ENCODE results near the gene ERN1. TPM values are rescaled to one million over a fixed set of nuclear protein-coding genes. Genes with fewer than 3 reads are reported as not detected.
"Not testable (repeated sequence)": the region's sequence is repeated elsewhere in the genome, so short reads cannot be mapped to it uniquely, and the experiment has no call there.

The ERN1 gene
- total RNA-seq (10 to 100 TPM; 24.7 to 25.5 TPM), polyA plus RNA-seq (92.1 TPM)

DNA sequence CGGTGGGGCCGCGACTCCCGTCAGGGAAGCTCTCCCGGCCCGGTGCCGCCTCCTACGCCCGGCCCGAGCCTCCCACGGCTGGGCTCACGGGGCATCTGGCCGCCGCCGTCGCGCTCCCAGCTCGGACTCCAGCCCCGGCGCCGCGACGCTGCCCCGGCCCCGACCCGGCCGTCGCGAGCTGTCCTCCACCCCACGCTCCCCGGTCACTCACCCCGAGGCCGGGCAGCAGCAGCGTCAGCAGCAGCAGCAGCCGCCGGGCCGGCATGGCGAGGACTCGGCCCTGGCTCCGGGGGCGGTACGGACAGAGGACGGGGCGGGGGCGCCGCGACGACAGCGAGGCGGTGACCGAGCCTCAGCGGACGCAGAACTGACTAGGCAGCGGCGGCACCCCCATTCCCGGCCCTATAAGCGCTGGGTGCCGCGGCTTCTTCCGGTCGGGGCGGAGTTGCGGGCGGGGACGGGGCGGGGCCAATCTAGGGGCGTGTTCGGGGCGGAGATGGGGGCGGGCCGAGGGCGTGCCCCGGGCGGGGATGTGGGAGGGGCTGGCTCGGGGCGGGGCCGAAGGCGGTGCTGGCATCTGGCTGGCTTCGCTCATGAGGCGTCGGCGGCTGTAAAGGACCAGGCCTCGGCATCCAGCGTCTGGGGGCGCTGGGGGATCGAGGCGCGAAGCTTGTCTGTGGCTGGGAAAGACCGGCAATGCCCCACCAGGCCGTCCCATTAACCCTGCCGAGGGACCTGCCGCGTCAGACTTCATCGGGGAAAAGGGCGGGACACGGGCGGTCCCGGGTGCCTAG is at the start of gene ERN1:
Gene ERN1 (minus strand): TSS at position 380 of the 794 bp plus-strand sequence. CDS start 115 bp downstream, at position 265.
- CTCF ChIA-PET: interaction anchor here (0.8 to 9.7 kb wide), 15 partner anchors 16 to 225 kb away, joined by 3 to 334 read pairs (median 6); partner anchors contain the start of genes GH1 and ICAM2
- Mint-ChIP-seq H3K27me3 (no peaks in the 10 kb centered on the region), H3K9me3 (no peaks in the 10 kb centered on the region), H3K36me3 (peaks cover 2 to 14% (median 5%) of the 10 kb centered on the region in 3 donors), H3K27ac (peak within 1 kb of the TSS; percentile 92 to 98 (median 98)), H3K4me1 (peaks cover 48 to 63% (median 59%) of the 10 kb centered on the region in 3 donors), H3K4me3 (peak within 1 kb of the TSS; percentile 91 to 98 (median 97))
- Histone ChIP-seq H3K27ac (ENCODE audit: low read depth, low read length) (peak within 1 kb of the TSS; percentile 82), H3K9me3 (ENCODE audit: low read length) (no peaks in the 10 kb centered on the region), H3K4me3 (ENCODE audit: low read length) (peak within 1 kb of the TSS; percentile 92), H3K4me1 (ENCODE audit: insufficient read depth, low read length) (peaks cover 32% of the 10 kb centered on the region), H3K27me3 (ENCODE audit: insufficient read depth, low read length, poor library complexity, severe bottlenecking) (no peaks in the 10 kb centered on the region), H3K36me3 (ENCODE audit: insufficient read depth, low read length) (peaks cover under 1% of the 10 kb centered on the region)
- peak; percentile 87 to 95 (median 88) for DNase-seq
- POLR2A ChIA-PET: interaction anchor here (0.5 to 3.3 kb wide), 19 partner anchors 16 to 375 kb away, joined by 3 to 44 read pairs (median 4); partner anchors contain the start of gene ICAM2

DNA sequence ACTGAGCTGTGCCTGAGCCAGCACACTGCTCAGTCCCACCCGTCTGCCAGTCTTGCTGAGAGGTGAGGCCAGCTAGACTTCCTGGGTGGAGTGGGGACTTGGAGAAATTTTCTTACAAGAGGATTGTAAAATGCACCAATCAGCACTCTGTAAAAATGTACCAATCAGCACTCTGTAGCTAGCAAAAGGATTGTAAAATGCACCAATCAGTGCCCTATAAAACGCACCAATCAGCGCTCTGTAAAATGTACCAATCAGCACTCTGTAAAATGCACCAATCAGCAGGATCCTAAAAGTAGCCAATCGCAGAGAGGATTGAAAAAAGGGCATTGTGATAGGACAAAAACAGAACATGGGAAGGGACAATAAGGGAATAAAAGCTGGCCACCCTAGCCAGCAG is 49.1 kb upstream of the ERN1 start:
- H3K9me3 Mint-ChIP-seq; H3K9me3 ChIP-seq (ENCODE audit: low read length); H3K4me1 ChIP-seq (ENCODE audit: insufficient read depth, low read length); H3K4me1 Mint-ChIP-seq; DNase-seq; H3K36me3 ChIP-seq (ENCODE audit: insufficient read depth, low read length); H3K27ac Mint-ChIP-seq; H3K27ac ChIP-seq (ENCODE audit: low read depth, low read length); H3K27me3 Mint-ChIP-seq; H3K4me3 ChIP-seq (ENCODE audit: low read length); H3K27me3 ChIP-seq (ENCODE audit: insufficient read depth, low read length, poor library complexity, severe bottlenecking); H3K4me3 Mint-ChIP-seq; POLR2A ChIA-PET: not testable (repeated sequence)
- H3K36me3 Mint-ChIP-seq: peaks cover 8 to 36% (median 18%) of the 10 kb centered on the region in 3 donors
- CTCF ChIA-PET: interaction anchor here (1.4 kb wide), 1 partner anchor 103 kb away, joined by 3 read pairs; no protein-coding TSS in a partner anchor

DNA sequence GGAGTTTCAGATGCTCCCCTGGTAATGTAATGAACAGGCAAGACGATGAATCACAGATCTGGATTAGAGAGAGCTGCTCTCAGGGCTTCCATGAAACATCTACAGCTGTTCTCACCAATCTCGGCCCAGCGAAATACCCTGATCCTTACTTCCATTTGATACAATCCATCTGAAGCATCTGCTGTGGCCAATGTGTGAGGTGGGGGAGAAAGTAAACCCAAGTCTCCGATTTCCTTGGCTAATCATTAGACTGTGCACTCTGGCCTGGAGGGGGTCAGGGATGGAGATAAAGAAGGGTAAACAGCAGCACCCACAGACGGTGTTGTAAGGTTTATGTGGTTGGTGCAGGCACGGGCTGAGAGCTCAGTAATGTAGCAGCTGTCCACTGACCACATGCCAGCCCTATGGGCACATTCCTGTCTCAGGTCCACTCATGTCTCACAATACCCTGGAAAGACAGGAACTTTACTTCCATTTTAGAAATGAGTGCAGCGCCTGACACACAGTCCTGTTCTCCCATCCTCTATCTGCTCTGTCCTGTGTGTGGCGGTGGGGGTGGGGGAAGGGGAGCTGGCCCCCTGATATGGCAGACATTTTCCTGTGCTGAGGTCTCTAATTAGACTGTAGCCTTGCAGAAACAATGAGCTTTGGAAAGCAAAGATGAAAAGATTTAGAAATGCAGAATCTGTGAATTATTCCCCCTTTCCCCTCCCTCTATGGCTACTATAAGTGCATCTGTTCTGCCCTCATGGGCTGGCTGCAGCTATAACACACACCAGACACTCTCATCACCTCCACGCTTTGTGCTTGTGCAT is 48.3 kb upstream of the ERN1 start:
- CTCF ChIA-PET: interaction anchor here (1.4 kb wide), 1 partner anchor 104 kb away, joined by 3 read pairs; no protein-coding TSS in a partner anchor
- no peak overlapping the region for H3K4me3 Mint-ChIP-seq
- Histone ChIP-seq H3K4me1 (ENCODE audit: insufficient read depth, low read length) (no peaks in the 10 kb centered on the region), H3K9me3 (ENCODE audit: low read length) (no peaks in the 10 kb centered on the region), H3K27ac (ENCODE audit: low read depth, low read length) (no peak overlapping the region), H3K36me3 (ENCODE audit: insufficient read depth, low read length) (no peaks in the 10 kb centered on the region), H3K4me3 (ENCODE audit: low read length) (no peak overlapping the region), H3K27me3 (ENCODE audit: insufficient read depth, low read length, poor library complexity, severe bottlenecking) (no peaks in the 10 kb centered on the region)
- no peak for DNase-seq
- H3K4me1 Mint-ChIP-seq: no peaks in the 10 kb centered on the region
- POLR2A ChIA-PET: no interaction called here
- H3K27me3 Mint-ChIP-seq: no peaks in the 10 kb centered on the region
- no peaks in the 10 kb centered on the region for H3K9me3 Mint-ChIP-seq
- H3K36me3 Mint-ChIP-seq: peaks cover 8 to 36% (median 18%) of the 10 kb centered on the region in 3 donors
- H3K27ac Mint-ChIP-seq: no peak overlapping the region

DNA sequence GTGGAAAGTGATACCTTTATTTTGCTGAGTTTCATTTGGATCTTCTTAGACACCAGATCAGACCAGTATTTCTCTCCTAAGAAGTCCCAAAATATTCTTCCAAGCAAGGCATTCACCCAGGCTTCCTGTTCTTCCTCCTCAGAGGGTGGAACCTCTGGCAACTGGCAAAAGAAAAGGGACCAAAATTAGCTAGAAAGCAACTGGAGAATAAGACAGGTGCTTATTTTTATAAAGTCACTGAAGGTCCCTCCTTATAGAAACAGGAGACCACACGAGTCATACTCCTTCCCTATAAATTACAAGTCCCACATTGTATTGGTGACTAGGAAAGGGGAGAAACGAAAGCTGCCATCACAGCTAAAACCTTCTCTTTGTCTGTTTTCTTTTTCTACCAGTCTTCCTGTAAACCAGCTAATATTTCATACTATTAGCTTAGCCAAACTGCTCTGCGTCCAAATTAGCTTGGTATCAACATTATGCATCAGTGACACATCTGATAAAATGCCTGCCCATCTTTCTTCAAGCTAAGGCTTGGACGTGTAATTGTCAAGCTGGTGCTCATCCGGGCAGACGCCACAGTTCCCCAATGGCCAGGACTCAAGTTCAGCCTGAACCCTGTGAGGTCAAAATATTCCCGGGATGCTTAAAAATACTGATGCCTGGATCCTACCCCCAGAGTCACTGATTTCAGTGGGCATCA is 47.5 kb upstream of the ERN1 start:
- no peaks in the 10 kb centered on the region for H3K27me3 Mint-ChIP-seq

DNA sequence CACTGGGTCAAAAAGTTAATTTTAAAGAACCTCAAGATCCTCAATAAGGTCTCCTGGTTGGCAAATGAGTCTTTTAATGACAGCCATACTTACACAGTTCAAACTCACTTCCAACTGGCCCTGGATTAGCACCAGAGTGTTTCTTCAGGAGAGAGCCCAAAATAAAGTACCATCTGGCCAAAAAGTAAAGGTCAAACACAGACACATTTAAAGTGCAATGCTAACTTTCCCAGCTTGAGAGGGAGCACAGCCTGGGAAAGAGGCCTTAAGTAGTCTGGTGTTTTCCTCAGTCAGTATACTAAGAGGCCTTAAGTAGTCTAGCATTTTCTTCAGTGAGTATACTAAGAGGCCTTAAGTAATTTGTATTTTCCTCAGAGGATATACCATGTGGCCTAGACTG is 46.6 kb upstream of the ERN1 start:
- H3K36me3 ChIP-seq (ENCODE audit: insufficient read depth, low read length): no peaks in the 10 kb centered on the region
- DNase-seq: no peak
- Mint-ChIP-seq H3K9me3 (no peaks in the 10 kb centered on the region), H3K27ac (peak overlapping the region in 1 of 8 donors; percentile 26), H3K4me3 (no peak overlapping the region), H3K4me1 (no peaks in the 10 kb centered on the region), H3K27me3 (no peaks in the 10 kb centered on the region), H3K36me3 (peaks cover 8 to 45% (median 16%) of the 10 kb centered on the region in 3 donors)
- H3K27me3 ChIP-seq (ENCODE audit: insufficient read depth, low read length, poor library complexity, severe bottlenecking): no peaks in the 10 kb centered on the region
- no peaks in the 10 kb centered on the region for H3K9me3 ChIP-seq (ENCODE audit: low read length)
- no peak overlapping the region for H3K27ac ChIP-seq (ENCODE audit: low read depth, low read length)
- ChIA-PET POLR2A (interaction anchor here (1.2 kb wide), 1 partner anchor 30 kb away, joined by 3 read pairs; no protein-coding TSS in a partner anchor), CTCF (no interaction called here)
- H3K4me1 ChIP-seq (ENCODE audit: insufficient read depth, low read length): no peaks in the 10 kb centered on the region
- H3K4me3 ChIP-seq (ENCODE audit: low read length): no peak overlapping the region

More for the DNA sequence above, 47.5 kb upstream of the ERN1 start:
- H3K9me3 Mint-ChIP-seq: no peaks in the 10 kb centered on the region
- H3K36me3 Mint-ChIP-seq: peaks cover 8 to 38% (median 16%) of the 10 kb centered on the region in 3 donors
- no peaks in the 10 kb centered on the region for H3K9me3 ChIP-seq (ENCODE audit: low read length)
- H3K27ac Mint-ChIP-seq: no peak overlapping the region
- no peaks in the 10 kb centered on the region for H3K36me3 ChIP-seq (ENCODE audit: insufficient read depth, low read length)
- H3K4me3 ChIP-seq (ENCODE audit: low read length): no peak overlapping the region
- no peak for DNase-seq
- H3K27ac ChIP-seq (ENCODE audit: low read depth, low read length): no peak overlapping the region
- no peaks in the 10 kb centered on the region for H3K4me1 Mint-ChIP-seq
- H3K4me3 Mint-ChIP-seq: no peak overlapping the region
- POLR2A ChIA-PET: no interaction called here
- H3K27me3 ChIP-seq (ENCODE audit: insufficient read depth, low read length, poor library complexity, severe bottlenecking): no peaks in the 10 kb centered on the region
- no peaks in the 10 kb centered on the region for H3K4me1 ChIP-seq (ENCODE audit: insufficient read depth, low read length)
- CTCF ChIA-PET: no interaction called here

DNA sequence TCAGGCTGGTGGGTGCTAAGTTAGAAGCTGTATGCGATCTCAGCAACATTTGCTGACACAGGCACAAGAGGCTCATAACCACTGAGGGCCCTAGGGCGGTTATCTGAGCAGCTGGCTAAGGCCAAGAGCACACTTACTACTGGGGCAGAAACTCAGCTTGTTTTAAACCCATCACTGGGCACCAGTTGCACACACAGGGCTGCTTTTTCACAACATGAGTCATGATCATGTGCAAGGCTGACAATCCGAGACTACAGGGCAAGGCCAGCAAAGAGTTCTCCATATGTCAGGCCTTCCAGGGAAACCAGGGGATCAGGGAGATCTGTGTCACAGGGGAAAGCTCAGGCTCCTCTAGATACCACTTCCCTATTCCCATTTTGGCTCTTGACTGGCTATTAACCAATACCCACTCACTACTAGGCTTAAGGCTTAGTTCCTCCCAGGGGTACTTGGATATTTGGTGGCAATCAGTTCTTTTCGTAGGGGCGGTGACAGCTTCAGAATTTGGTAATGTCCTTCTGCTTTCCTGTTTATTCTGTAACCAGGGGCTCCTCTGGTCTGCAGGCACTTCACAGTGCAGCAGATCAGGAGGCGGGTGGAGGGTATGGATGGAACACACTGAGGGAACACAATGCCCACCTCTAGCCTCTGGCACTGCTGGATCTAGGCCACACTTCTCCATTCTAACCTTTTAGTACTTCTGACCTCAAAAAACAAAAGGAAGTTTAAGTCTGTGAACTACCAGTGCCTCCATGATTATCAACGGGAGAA is 44.9 kb upstream of the ERN1 start:
- ChIA-PET POLR2A (no interaction called here), CTCF (no interaction called here)
- no peaks in the 10 kb centered on the region for H3K27me3 Mint-ChIP-seq
- peaks cover 14 to 55% (median 19%) of the 10 kb centered on the region in 3 donors for H3K36me3 Mint-ChIP-seq
- H3K9me3 ChIP-seq (ENCODE audit: low read length): no peaks in the 10 kb centered on the region
- H3K9me3 Mint-ChIP-seq: no peaks in the 10 kb centered on the region
- no peaks in the 10 kb centered on the region for H3K27me3 ChIP-seq (ENCODE audit: insufficient read depth, low read length, poor library complexity, severe bottlenecking)
- H3K4me3 Mint-ChIP-seq: no peak overlapping the region
- no peak overlapping the region for H3K27ac Mint-ChIP-seq
- no peaks in the 10 kb centered on the region for H3K4me1 ChIP-seq (ENCODE audit: insufficient read depth, low read length)
- H3K27ac ChIP-seq (ENCODE audit: low read depth, low read length): no peak overlapping the region
- no peak for DNase-seq
- H3K36me3 ChIP-seq (ENCODE audit: insufficient read depth, low read length): no peaks in the 10 kb centered on the region
- H3K4me1 Mint-ChIP-seq: no peaks in the 10 kb centered on the region
- H3K4me3 ChIP-seq (ENCODE audit: low read length): no peak overlapping the region

DNA sequence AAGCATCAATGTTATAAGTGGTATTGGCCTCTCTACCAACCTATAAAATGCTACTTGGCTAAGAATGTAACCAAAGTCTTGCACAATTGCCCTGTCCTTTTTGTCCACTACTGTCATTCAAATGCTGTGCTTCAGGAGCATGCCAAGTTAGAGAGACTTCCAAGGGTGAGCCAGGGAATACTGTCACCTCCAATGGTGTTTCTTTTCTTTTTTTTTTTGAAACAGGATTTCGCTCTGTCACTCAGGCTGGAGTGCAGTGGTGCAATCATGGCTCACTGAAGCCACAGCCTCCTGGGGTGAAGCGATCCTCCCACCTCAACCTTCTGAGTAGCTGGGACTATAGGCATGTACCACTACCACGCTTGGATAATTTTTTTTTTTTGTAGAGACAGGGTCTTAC is 43.7 kb upstream of the ERN1 start:
- Mint-ChIP-seq H3K4me1 (no peaks in the 10 kb centered on the region), H3K27me3 (no peaks in the 10 kb centered on the region), H3K4me3 (no peak overlapping the region), H3K9me3 (no peaks in the 10 kb centered on the region), H3K36me3 (peaks cover 14 to 50% (median 17%) of the 10 kb centered on the region in 3 donors), H3K27ac (no peak overlapping the region)
- Histone ChIP-seq H3K4me1 (ENCODE audit: insufficient read depth, low read length) (no peaks in the 10 kb centered on the region), H3K36me3 (ENCODE audit: insufficient read depth, low read length) (no peaks in the 10 kb centered on the region), H3K9me3 (ENCODE audit: low read length) (no peaks in the 10 kb centered on the region), H3K27me3 (ENCODE audit: insufficient read depth, low read length, poor library complexity, severe bottlenecking) (no peaks in the 10 kb centered on the region), H3K27ac (ENCODE audit: low read depth, low read length) (no peak overlapping the region), H3K4me3 (ENCODE audit: low read length) (no peak overlapping the region)
- DNase-seq: no peak
- CTCF ChIA-PET: no interaction called here
- POLR2A ChIA-PET: no interaction called here
